HCT116 (cell line): ENCODE results near the gene PLN. TPM values are rescaled to one million over a fixed set of nuclear protein-coding genes. Genes with fewer than 3 reads are reported as not detected.

Experiments
- ATAC-seq: fragments of 200-7000 bp; cut with Tn5 transposase; 2 replicates; pipeline ENCODE4 v1.9.1; 2020; ENCODE audit warnings: mild to moderate bottlenecking, moderate library complexity
- BruUV-seq: library from RNA; stranded (reverse); fragments of 400-500 nt; replicated peaks from 2 replicates; lab custom pipeline; 2021; lab: Mats Ljungman, UMichigan
- CTCF ChIA-PET: fragments of 300-600 bp; sonication (Branson Sonifier 250); formaldehyde crosslinking; loops from one replicate; lab custom pipeline; 2021; ENCODE audit warnings: antibody characterized with exemption; lab: Charles Lee
- POLR2A ChIA-PET: fragments of 300-600, 350-600 bp; sonication (Branson Sonifier 250); formaldehyde crosslinking; loops from one replicate; lab custom pipeline; 2021; ENCODE audit warnings: antibody characterized with exemption; lab: Charles Lee
- RAD21 ChIA-PET, 2 experiments: fragments of 300-600 bp; sonication (Branson Sonifier 250); formaldehyde crosslinking; loops; one replicate each; lab custom pipeline; 2023; ENCODE audit warnings: low total read pairs in 2 of 2; ENCODE audit not compliant: uncharacterized antibody in 2 of 2, unreplicated experiment in 2 of 2, low non-redundant PET in 1 of 2; lab: Charles Lee
- DNase-seq: peaks from one replicate; pipeline ENCODE4 v3.0.0-alpha.2; 2010; ENCODE audit warnings: low read depth, low spot score
- H2AFZ ChIP-seq: fragments of 200-600 bp; shearing (Covaris generic), sonication (generic); 2 replicates; pipeline ENCODE4 v1.6.1; 2017; ENCODE audit warnings: low read depth, mixed run types, mixed read lengths, antibody characterized with exemption, low read length; ENCODE audit not compliant: poor library complexity, severe bottlenecking
- H3K27ac ChIP-seq: 2 replicates; pipeline ENCODE4 v1.5.1; 2012; ENCODE audit warnings: low read depth, low read length
- H3K27me3 ChIP-seq: fragments of 200-600 bp; sonication (generic); 2 replicates; pipeline ENCODE4 v1.6.1; 2016; ENCODE audit warnings: mixed run types, low read length, mixed read lengths; ENCODE audit not compliant: insufficient read depth
- H3K36me3 ChIP-seq, 2 experiments: fragments of 200-500 bp in 1 of 2; fragments of 200-600 bp in 1 of 2; sonication (Bioruptor generic) in 1 of 2; sonication (generic) in 1 of 2; 2 replicates each; pipeline versions ENCODE4 v1.5.1 to v1.6.1; 2014 to 2016; ENCODE audit warnings: low read length in 2 of 2, inconsistent platforms in 1 of 2, mixed read lengths in 1 of 2, mixed run types in 1 of 2; ENCODE audit not compliant: insufficient read depth in 2 of 2, control insufficient read depth in 1 of 2
- H3K4me1 ChIP-seq, 2 experiments: fragments of 200-600 bp in 1 of 2; sonication (generic) in 1 of 2; 2 replicates each; pipeline versions ENCODE4 v1.5.1 to v1.6.1; 2012 to 2017; ENCODE audit warnings: low read length in 2 of 2, inconsistent platforms in 1 of 2, mild to moderate bottlenecking in 1 of 2, mixed read lengths in 1 of 2, mixed run types in 1 of 2, moderate library complexity in 1 of 2; ENCODE audit not compliant: insufficient read depth in 2 of 2, control insufficient read depth in 1 of 2
- H3K4me2 ChIP-seq: fragments of 200-600 bp; sonication (generic); 2 replicates; pipeline ENCODE4 v1.6.1; 2017; ENCODE audit warnings: mixed run types, low read length, mixed read lengths
- H3K4me3 ChIP-seq, 2 experiments: fragments of 200-600 bp in 1 of 2; sonication (generic) in 1 of 2; replicated peaks in 1 of 2; 2 replicates each; pipeline ENCODE4 v1.5.1; 2011 to 2016; ENCODE audit warnings: low read length in 2 of 2, control low read depth in 1 of 2, low read depth in 1 of 2, mild to moderate bottlenecking in 1 of 2, mixed read lengths in 1 of 2, mixed run types in 1 of 2
- H3K79me2 ChIP-seq: fragments of 200-600 bp; sonication (generic); 2 replicates; pipeline ENCODE4 v1.6.1; 2017; ENCODE audit warnings: mild to moderate bottlenecking, mixed run types, low read length, moderate library complexity, mixed read lengths; ENCODE audit not compliant: insufficient read depth
- H3K9ac ChIP-seq: fragments of 200-600 bp; sonication (generic); 2 replicates; pipeline ENCODE4 v1.6.1; 2016; ENCODE audit warnings: low read length, mixed read lengths
- H3K9me2 ChIP-seq: fragments of 200-600 bp; sonication (generic), shearing (Covaris generic); 2 replicates; pipeline ENCODE4 v1.6.1; 2017; ENCODE audit warnings: mixed run types, mild to moderate bottlenecking, moderate library complexity; ENCODE audit not compliant: insufficient read depth
- H3K9me3 ChIP-seq, 2 experiments: fragments of 200-500 bp in 1 of 2; fragments of 200-600 bp in 1 of 2; sonication (Bioruptor generic) in 1 of 2; sonication (generic) in 1 of 2; 2 replicates each; pipeline ENCODE4 v1.6.1; 2014 to 2017; ENCODE audit warnings: low read length in 2 of 2, mixed read lengths in 2 of 2, inconsistent platforms in 1 of 2, low read depth in 1 of 2, mild to moderate bottlenecking in 1 of 2, mixed run types in 1 of 2, moderate library complexity in 1 of 2; ENCODE audit not compliant: control insufficient read depth in 1 of 2, insufficient read depth in 1 of 2
- H4K20me1 ChIP-seq: fragments of 200-600 bp; sonication (generic), shearing (Covaris generic); 2 replicates; pipeline ENCODE4 v1.6.1; 2017; ENCODE audit warnings: mixed run types, mild to moderate bottlenecking, moderate library complexity; ENCODE audit not compliant: insufficient read depth
- CBX3 ChIP-seq: IDR thresholded peaks from 2 replicates; pipeline ENCODE4 v1.6.1; 2012; ENCODE audit warnings: low read depth
- CEBPB ChIP-seq: IDR thresholded peaks from 2 replicates; pipeline ENCODE4 v1.6.1; 2012; ENCODE audit warnings: low read depth
- ELF1 ChIP-seq: IDR thresholded peaks from 2 replicates; pipeline ENCODE4 v1.6.1; 2012; ENCODE audit warnings: low read depth, borderline replicate concordance
- FOSL1 ChIP-seq: IDR thresholded peaks from 2 replicates; pipeline ENCODE4 v1.6.1; 2012; ENCODE audit warnings: low read depth
- POLR2A ChIP-seq: IDR thresholded peaks from 2 replicates; pipeline ENCODE4 v1.7.0; 2011; ENCODE audit warnings: borderline replicate concordance; ENCODE audit not compliant: insufficient read depth, insufficient read length; ENCODE audit errors: extremely low read depth
- POLR2AphosphoS5 ChIP-seq: IDR thresholded peaks from 2 replicates; pipeline ENCODE4 v1.6.1; 2011; ENCODE audit warnings: mild to moderate bottlenecking, low read depth, low read length, moderate library complexity
- SIN3A ChIP-seq: IDR thresholded peaks from 2 replicates; pipeline ENCODE4 v1.6.1; 2012; ENCODE audit warnings: low read depth
- TCF7L2 ChIP-seq: IDR thresholded peaks from 2 replicates; pipeline ENCODE4 v1.7.0; 2011; ENCODE audit warnings: borderline replicate concordance, inconsistent platforms; ENCODE audit not compliant: insufficient read depth, insufficient read length; ENCODE audit errors: extremely low read depth
- YY1 ChIP-seq: IDR thresholded peaks from 2 replicates; pipeline ENCODE4 v1.6.1; 2011; ENCODE audit warnings: low read length, low read depth, moderate library complexity, mild to moderate bottlenecking; ENCODE audit not compliant: insufficient replicate concordance; ENCODE audit errors: extremely low read depth
- ZNF274 ChIP-seq: fragments of 200-500 bp; sonication (Bioruptor generic); IDR thresholded peaks from 2 replicates; pipeline ENCODE4 v1.6.1; 2014; ENCODE audit warnings: mild to moderate bottlenecking, low read depth, low read length, inconsistent platforms
- intact Hi-C: fragments of 100-400 bp; cut with micrococcal nuclease; formaldehyde crosslinking; loops from 2 replicates; pipeline ENCODE4 v1.10.0; 2022
- total RNA-seq: library from RNA; stranded (reverse); gene quantifications from one replicate; pipeline ENCODE4 v1.2.1, GENCODE V29; 2021; ENCODE audit not compliant: unreplicated experiment
- TF ChIP-seq, protein P1 (sequence below): IDR thresholded peaks from 2 replicates; pipeline ENCODE4 v1.6.1; 2012
- TF ChIP-seq, protein P2 (sequence below): IDR thresholded peaks from 2 replicates; pipeline ENCODE4 v1.6.1; 2012; ENCODE audit warnings: low read depth

Gene PLN
- total RNA-seq, 1 experiment from 2014 or later, result not detected

DNA sequence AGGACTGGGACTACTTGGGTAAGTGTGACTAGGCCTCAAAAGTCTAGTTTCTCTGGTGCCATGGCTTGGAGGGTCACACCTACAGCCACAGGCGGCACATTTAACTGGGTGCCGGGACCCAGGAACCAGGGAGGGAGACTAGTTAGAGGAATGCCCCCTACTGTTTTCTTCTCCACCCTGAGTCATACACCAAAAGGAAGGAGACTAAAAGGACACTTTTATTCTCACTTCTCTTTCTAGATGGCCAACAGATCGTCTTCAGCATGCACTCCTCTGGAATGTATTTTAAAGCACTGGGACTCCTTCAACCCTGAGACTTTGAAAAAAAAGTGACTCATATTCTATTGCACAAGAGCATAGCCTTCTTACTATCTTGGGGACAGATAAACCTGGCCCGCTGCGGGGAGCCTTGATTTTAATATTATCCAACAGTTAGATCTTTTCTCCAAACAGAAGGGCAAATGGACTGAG lies 33.4 kb downstream of the PLN start:
- intact Hi-C loops, result loop anchor here (1.0 to 5.0 kb wide), 2 partner anchors 297 to 739 kb away; no protein-coding TSS in a partner anchor
- Histone ChIP-seq H3K4me3 (no peak overlapping the region), H4K20me1 (no peaks in the 10 kb centered on the region), H3K27ac (no peak overlapping the region), H3K4me2 (no peak overlapping the region), H3K4me1 (no peaks in the 10 kb centered on the region), H2AFZ (no peak overlapping the region), H3K36me3 (no peaks in the 10 kb centered on the region), H3K9ac (no peak overlapping the region), H3K9me3 (peaks cover 0 to 4% of the 10 kb centered on the region in 2 experiments; a peak in 2 of 4 replicates), H3K79me2 (no peaks in the 10 kb centered on the region), H3K27me3 (no peaks in the 10 kb centered on the region), H3K9me2 (no peaks in the 10 kb centered on the region)
- ATAC-seq, result no peak
- ChIA-PET POLR2A (no interaction called here), RAD21 (no interaction called here), CTCF (interaction anchor here (0.6 to 1.7 kb wide), 5 partner anchors 16 to 741 kb away, joined by 3 to 8 read pairs (median 5); no protein-coding TSS in a partner anchor)
- BruUV-seq, result no TSS peak
- no peak for TF ChIP-seq POLR2A
- TF ChIP-seq YY1, result no peak
- no peak for TF ChIP-seq ELF1
- no peak for TF ChIP-seq SIN3A
- no peak; the same call in 1 of the 2 replicates for TF ChIP-seq CEBPB
- TF ChIP-seq, protein P1, sequence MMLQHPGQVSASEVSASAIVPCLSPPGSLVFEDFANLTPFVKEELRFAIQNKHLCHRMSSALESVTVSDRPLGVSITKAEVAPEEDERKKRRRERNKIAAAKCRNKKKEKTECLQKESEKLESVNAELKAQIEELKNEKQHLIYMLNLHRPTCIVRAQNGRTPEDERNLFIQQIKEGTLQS, result no peak
- no peak for TF ChIP-seq ZNF274
- TF ChIP-seq POLR2AphosphoS5, result no peak
- TF ChIP-seq, protein P2, sequence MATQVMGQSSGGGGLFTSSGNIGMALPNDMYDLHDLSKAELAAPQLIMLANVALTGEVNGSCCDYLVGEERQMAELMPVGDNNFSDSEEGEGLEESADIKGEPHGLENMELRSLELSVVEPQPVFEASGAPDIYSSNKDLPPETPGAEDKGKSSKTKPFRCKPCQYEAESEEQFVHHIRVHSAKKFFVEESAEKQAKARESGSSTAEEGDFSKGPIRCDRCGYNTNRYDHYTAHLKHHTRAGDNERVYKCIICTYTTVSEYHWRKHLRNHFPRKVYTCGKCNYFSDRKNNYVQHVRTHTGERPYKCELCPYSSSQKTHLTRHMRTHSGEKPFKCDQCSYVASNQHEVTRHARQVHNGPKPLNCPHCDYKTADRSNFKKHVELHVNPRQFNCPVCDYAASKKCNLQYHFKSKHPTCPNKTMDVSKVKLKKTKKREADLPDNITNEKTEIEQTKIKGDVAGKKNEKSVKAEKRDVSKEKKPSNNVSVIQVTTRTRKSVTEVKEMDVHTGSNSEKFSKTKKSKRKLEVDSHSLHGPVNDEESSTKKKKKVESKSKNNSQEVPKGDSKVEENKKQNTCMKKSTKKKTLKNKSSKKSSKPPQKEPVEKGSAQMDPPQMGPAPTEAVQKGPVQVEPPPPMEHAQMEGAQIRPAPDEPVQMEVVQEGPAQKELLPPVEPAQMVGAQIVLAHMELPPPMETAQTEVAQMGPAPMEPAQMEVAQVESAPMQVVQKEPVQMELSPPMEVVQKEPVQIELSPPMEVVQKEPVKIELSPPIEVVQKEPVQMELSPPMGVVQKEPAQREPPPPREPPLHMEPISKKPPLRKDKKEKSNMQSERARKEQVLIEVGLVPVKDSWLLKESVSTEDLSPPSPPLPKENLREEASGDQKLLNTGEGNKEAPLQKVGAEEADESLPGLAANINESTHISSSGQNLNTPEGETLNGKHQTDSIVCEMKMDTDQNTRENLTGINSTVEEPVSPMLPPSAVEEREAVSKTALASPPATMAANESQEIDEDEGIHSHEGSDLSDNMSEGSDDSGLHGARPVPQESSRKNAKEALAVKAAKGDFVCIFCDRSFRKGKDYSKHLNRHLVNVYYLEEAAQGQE, result no peak
- no peak for TF ChIP-seq TCF7L2
- no peak for TF ChIP-seq FOSL1
- no peak for TF ChIP-seq CBX3
- no peak for DNase-seq
